NCI-H2081 (cell line): ENCODE results near the gene UNC79.

Source experiments
- DNase-seq, 2 experiments: peaks; one replicate each; lab custom pipeline; 2025; lab: John Stamatoyannopoulos, UW

UNC79 gene

DNA sequence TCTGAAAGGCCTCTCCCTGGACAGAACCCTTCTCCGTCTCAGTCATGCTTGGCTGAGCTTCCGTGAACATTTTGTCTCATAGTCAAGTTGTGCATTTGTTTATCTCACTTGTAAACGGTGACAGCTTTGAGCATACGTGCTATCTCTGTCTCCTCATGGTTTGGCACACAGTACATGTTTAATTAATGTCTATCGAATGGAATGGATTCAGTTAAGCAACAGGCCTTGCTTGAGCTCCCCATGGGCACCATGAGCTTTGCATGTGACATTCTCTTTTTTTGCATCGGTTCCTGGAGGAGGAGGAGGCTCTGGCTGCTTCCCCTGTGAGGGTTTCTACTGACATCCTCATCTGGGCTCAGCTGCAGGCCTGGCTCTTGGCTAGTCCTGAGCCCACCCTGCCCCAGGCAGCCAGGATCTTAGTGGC is 277.6 kb downstream of the UNC79 start:
- DNase-seq, result no peak

DNA sequence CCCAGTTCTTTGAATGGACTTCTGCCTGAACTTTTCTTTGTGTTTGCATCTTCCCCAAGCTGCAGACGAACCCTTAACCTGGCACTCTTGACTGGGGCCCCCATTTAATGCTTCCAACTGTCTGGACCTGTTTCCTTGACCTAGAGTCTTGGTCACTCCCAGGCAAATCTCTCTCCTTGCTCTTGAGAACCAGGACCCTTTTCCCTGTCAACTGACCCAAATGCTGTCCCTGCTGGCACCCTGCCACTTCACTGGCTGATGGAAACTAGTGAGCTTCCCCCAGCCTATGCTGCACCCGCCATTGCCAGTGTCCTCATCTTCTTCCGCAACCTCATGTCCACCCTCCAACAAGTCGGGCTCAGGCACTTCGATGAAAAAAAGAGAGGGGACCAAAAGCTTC is 278.1 kb downstream of the UNC79 start:
- no peak for DNase-seq

- no peak for DNase-seq
These were observed 278.5 kb downstream of the UNC79 start for GRCh38 chr14:93709249-93709648.

DNA sequence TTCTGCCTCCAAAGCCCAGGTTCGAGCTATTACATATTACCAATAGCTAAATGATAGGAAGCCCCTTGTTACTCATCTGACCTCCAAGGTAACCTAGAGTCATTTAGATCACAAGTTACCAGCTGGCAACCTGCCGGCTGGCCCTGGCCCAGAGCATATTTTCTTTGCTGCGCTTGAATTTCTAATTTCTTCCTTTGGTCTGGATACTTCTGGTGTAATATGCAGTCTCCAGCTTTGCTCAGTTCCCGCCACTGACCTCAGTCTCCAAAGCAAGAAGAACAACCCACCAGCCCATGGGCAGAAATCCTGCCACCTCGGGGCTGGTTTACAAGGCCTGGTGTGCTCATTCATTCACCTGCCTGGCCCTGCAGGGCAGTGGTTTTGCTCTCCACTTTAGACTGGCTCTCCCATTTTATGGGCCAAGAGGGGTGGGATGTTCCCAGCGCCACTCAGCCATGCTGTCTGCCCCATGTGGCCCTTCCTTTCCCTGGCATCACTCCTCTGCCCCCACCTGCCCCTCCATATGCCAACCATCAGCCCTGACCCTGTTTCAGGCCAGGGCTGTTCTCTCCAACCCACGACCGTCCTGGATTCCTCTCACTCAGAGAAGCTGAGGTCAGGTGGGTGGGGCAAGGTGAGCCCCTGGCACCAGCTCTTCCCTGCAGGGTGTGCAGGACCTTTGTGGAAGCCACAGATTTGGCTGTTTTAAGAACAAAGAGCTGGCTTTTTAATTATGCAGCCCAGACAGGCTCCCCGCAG is 281.5 kb downstream of the UNC79 start:
- DNase-seq, result no peak

GRCh38 chr14:93712838-93713724 is 282.3 kb downstream of the UNC79 start:
- DNase-seq, result no peak

GRCh38 chr14:93713726-93714405 is 283.1 kb downstream of the UNC79 start:
- DNase-seq, result no peak

DNA sequence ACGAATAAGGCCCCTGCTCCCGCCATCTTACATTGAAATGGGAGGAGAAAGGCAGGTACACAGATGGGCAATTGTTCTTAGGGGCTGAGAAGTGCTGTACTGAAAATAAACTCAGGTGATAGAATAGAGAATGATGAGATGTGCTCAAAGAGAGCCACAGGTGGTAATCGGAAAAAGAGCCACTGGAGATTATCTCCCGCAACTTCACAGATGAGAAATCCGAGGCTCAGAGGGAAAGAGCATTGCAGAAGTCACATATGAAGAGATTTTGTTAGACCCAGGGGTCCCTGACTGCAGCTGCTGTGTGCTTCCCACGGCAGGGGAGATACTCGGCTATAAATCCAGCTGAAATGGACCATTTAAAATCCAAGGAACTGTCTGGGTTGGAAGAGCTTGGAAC is 283.9 kb downstream of the UNC79 start:
- no peak for DNase-seq

DNA sequence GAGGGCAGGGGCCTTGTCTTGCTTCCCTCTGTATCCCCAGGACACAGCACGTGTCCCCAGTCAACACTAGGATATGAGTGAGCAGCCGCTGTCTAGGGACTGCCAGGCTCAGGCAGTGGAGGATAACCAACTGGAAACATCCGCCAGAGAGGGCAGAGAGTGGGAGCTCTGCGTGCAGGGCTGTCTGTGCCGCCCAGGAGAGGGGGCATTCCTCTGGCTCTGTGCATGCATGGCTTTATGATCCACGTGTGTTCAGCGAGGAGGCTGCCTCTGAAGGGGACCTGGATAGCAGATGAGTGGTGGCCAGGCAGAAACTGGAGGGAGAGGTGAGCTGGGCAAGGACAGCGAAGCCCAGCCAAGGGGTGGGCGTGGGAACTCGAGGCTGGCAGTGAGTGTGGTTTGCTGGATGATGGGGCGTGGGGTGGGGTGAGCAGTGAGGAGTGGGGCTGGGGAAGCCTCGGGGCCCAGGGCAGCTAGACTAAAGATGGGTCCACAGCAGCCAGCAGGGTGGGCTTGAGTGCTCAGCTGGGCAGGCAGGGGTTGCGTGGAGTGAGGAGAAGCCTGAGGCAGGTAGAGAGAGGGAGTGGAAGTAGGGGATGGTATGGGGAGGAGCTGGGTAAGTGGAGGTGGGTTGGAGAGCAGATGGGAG is 284.7 kb downstream of the UNC79 start:
- DNase-seq, result no peak

- DNase-seq, result no peak
These were observed 285.4 kb downstream of the UNC79 start for GRCh38 chr14:93716002-93716745.

- DNase-seq, result no peak
These were observed 286.3 kb downstream of the UNC79 start for GRCh38 chr14:93716746-93717667.

DNA sequence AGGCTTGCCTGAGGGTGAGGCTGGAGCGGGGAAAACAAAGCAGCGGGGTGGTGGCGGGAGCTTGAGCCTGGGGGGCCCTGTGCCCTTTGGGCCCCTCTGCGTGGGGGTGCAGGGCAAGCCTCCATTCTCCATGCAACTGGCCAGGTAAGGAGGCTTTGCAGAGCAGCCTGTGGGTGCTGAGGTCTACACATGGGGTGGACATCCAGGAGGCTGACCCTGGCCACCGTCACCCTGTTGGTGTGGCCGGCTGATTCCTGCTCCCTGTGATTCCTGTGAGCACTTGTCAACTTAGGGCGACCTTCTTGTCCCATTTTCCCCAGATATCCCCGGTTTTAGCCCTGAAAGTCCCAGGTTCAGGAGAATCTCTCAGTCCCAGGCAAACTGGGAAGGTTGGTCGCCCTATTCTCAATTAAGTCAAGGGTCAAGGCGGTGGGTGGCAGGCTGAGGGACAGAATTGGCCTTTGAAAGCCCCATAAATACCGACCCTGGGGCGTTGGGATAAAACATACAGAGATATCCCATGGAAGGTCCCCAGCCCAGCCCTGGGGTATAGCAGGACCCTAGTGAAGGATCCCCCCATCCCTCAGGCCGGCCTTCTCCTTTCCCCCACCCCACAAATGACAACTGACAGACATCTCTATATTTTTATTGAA is 287.1 kb downstream of the UNC79 start:
- DNase-seq, result no peak

- DNase-seq, result no peak
These were observed 288.5 kb downstream of the UNC79 start for GRCh38 chr14:93719256-93719655.

GRCh38 chr14:93720076-93720815 is 289.5 kb downstream of the UNC79 start:
- DNase-seq, result no peak

DNA sequence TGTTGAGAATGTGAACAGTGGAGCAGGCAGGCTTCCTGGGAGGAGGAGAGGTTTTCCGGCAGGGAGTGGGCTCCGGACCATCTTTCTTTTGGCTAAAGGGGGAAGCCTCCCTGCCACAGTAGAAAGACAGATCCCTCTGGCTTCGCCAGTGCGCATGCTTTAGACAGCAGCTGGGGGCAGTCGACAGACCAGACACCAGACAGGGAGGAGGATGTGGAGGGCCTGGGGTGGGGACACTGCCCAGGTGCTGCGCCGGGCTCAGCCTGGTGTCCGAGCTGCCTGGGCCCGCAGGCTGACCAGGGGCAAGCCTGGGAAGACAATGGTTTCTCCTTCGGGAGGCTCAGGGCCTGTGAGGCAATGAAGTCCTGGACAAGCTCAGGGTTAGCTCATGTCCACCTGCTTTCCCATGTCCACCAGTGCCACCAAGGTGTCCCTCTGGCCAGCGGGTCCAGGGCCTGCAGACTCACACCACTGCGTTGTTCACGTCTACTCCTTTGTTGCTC is 290.3 kb downstream of the UNC79 start:
- DNase-seq, result no peak

DNA sequence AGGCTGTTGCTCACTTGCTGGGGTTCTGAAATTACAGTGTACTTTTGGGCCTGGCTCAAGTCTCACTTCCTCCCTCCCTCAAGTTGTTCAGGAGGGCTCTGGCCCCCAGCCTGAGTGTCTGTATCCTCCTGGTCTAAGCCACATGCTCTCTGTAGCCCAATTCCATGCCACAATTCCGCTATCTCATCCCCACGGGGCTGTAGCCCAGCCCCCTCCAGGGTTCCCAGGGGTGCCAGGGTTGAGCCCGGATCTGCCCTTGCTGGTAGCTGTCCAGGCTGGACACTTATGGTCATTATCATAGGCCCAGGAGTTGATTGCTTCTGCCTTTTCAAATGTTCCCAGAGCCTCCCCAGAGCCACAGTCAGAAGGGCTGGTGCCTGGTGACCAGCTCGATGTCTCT is 292.3 kb downstream of the UNC79 start:
- no peak for DNase-seq

DNA sequence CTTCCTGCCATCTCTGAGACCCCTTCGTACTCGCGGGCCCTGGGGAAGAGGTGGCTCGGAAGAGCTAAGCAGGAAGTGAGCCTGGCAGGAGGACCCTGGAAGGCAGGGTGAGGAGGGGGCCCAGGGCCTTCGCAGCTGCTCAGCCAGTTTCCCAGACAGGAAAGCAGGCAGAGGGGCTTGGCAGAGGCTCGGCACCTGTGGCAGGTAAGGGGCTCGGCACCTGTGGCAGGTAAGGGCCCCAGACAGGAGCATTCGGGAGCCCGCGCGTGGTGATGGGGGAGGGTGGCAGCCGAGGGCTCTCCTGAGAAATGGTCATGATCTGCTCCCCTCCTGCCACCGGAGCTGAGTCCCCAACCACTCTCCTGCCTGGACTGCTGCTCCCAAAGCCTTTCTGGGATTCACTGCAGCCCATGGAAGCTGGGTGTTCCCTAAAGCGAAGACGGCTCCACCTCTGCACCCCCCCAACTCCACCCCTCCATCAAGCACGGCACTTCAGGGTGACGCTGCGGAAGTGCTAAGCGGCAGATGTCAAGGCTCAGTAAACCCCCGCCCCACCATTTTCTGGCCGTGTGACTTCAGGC is 294.4 kb downstream of the UNC79 start:
- no peak for DNase-seq

DNA sequence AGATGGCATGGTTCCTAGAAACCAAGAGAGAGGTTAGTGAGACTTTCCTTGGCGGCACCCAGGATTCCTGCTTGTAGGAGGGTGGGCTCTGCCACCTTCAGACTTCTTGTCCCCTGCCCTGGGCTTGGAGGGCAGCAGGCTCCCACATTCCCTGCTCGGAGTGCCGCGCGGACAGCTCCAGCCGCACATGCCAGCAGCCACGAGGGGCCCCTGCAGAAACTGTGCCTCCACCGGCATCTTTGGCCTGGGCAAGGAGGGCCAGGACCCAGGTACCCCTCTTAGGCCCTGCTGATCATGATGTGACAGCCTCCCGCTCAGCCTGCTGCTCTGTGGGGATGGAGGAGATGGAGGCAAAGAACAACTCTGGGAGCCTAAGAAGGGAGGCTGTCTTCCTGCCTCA is 295.3 kb downstream of the UNC79 start:
- DNase-seq, result no peak

DNA sequence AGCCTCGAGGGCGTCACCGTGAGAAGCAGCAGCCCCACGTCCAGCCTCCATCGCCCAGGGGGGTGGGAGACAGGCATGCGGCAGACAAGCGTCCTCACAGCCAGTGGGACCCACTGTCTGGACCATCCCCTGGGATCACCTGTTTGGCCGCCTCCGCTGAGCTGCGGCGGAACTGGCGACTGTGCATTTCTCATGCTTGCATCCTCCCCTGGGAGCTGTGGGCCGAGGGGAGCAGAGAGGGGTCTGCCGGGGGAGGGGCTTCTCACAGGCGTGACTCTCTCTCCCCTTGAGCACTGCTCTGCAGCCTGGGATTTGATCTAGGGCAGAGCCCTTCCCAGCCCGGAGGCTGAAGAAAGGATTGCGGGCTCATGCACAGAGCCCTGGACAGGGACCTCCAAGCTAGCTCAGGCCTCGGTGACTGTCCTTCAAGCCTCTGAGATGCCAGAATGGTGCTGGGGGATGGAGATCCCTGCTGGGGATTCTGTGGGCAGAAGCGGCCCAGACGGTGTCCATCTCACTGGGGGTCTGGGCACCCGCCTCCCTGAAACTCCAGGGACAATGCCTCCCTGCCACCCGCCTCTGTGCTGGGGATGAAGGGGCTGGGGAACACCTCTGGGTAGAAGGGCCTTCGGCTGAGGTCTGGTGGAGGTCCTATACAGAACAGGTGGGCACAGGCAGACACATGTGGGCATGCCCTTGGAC is 296.5 kb downstream of the UNC79 start:
- DNase-seq, result no peak
